Measurements from ENCODE around the gene ETV1.

ETV1 gene

DNA sequence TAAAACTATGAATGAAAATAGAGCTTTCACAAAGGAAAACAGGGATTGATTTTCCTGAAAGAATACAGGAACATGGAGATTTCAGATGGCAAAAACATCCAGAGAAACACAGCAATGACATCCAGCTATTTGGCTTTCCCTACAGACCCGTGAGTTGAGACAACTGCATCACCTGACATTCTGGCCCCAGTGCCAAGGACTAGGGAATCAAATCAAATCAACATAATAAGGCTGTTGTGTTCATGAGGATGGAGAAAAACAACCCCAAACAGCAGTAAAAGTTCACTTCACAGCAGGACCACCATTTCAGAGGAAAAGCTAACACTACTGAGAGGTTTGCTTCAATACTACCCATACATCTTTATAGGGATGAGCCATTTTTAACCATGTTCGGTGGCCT, 25.5 kb downstream of the ETV1 start:
- H3K27me3 ChIP-seq (ENCODE audit: control insufficient read depth in 2 of 2, insufficient read depth in 2 of 2, low read length in 2 of 2), result no peaks in the 10 kb centered on the region
- H3K9me3 ChIP-seq (ENCODE audit: control insufficient read depth in 2 of 2, low read length in 2 of 2), result no peaks in the 10 kb centered on the region
- H3K4me1 ChIP-seq (ENCODE audit: control insufficient read depth in 2 of 2, insufficient read depth in 2 of 2, low read length in 2 of 2), result no peaks in the 10 kb centered on the region

GRCh38 chr7:13955494-13955893, 34.0 kb downstream of the ETV1 start:
- no peak overlapping the region for H3K9ac ChIP-seq (ENCODE audit: low read depth in 1 of 2, low read length in 2 of 2)
- H3K4me3 ChIP-seq (ENCODE audit: low read length in 2 of 2), result no peak overlapping the region
- H3K4me1 ChIP-seq (ENCODE audit: control insufficient read depth in 2 of 2, insufficient read depth in 2 of 2, low read length in 2 of 2), result no peaks in the 10 kb centered on the region
- H3K27me3 ChIP-seq (ENCODE audit: control insufficient read depth in 2 of 2, insufficient read depth in 2 of 2, low read length in 2 of 2), result no peaks in the 10 kb centered on the region
- no peak overlapping the region for H3K27ac ChIP-seq (ENCODE audit: low read depth in 2 of 2, low read length in 2 of 2)
- no peaks in the 10 kb centered on the region for H3K36me3 ChIP-seq (ENCODE audit: control insufficient read depth in 2 of 2, insufficient read depth in 2 of 2, low read length in 2 of 2)
- no peaks in the 10 kb centered on the region for H3K9me3 ChIP-seq (ENCODE audit: control insufficient read depth in 2 of 2, low read length in 2 of 2)

More for the DNA sequence above, 25.5 kb downstream of the ETV1 start:
- Histone ChIP-seq H3K27ac (ENCODE audit: low read depth in 2 of 2, low read length in 2 of 2) (no peak overlapping the region), H3K4me3 (ENCODE audit: low read length in 2 of 2) (no peak overlapping the region), H3K9ac (ENCODE audit: low read depth in 1 of 2, low read length in 2 of 2) (no peak overlapping the region), H3K36me3 (ENCODE audit: control insufficient read depth in 2 of 2, insufficient read depth in 2 of 2, low read length in 2 of 2) (no peaks in the 10 kb centered on the region)

- Histone ChIP-seq H3K27me3 (ENCODE audit: control insufficient read depth in 2 of 2, insufficient read depth in 2 of 2, low read length in 2 of 2) (no peaks in the 10 kb centered on the region), H3K9me3 (ENCODE audit: control insufficient read depth in 2 of 2, low read length in 2 of 2) (no peaks in the 10 kb centered on the region), H3K9ac (ENCODE audit: low read depth in 1 of 2, low read length in 2 of 2) (no peak overlapping the region), H3K4me3 (ENCODE audit: low read length in 2 of 2) (no peak overlapping the region), H3K4me1 (ENCODE audit: control insufficient read depth in 2 of 2, insufficient read depth in 2 of 2, low read length in 2 of 2) (no peaks in the 10 kb centered on the region), H3K36me3 (ENCODE audit: control insufficient read depth in 2 of 2, insufficient read depth in 2 of 2, low read length in 2 of 2) (no peaks in the 10 kb centered on the region), H3K27ac (ENCODE audit: low read depth in 2 of 2, low read length in 2 of 2) (no peak overlapping the region)
Measured at GRCh38 chr7:13953368-13953767, 36.1 kb downstream of the ETV1 start.

DNA sequence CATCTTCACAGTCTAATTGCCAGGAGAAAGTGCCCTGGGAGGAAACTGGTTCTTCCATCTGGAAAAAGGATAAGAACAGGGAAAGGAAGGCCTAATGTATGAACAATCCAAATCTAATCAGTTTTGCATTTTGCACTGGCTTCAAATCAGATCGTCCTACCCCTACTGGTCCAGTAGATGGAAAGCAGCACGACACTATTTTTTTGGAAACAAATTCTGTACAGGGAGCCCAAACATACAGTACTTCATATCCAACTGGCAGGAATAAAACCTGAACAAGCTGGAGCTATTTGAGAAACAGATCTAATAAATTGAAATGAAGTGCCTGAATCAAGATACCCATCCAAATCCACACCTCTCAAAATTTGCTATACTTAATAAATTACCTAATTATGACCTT, 36.5 kb downstream of the ETV1 start:
- Histone ChIP-seq H3K4me3 (ENCODE audit: low read length in 2 of 2) (no peak overlapping the region), H3K4me1 (ENCODE audit: control insufficient read depth in 2 of 2, insufficient read depth in 2 of 2, low read length in 2 of 2) (no peaks in the 10 kb centered on the region), H3K27ac (ENCODE audit: low read depth in 2 of 2, low read length in 2 of 2) (no peak overlapping the region), H3K27me3 (ENCODE audit: control insufficient read depth in 2 of 2, insufficient read depth in 2 of 2, low read length in 2 of 2) (no peaks in the 10 kb centered on the region), H3K36me3 (ENCODE audit: control insufficient read depth in 2 of 2, insufficient read depth in 2 of 2, low read length in 2 of 2) (no peaks in the 10 kb centered on the region), H3K9ac (ENCODE audit: low read depth in 1 of 2, low read length in 2 of 2) (no peak overlapping the region), H3K9me3 (ENCODE audit: control insufficient read depth in 2 of 2, low read length in 2 of 2) (no peaks in the 10 kb centered on the region)

- no peak overlapping the region for H3K9ac ChIP-seq (ENCODE audit: low read depth in 1 of 2, low read length in 2 of 2)
- no peak overlapping the region for H3K4me3 ChIP-seq (ENCODE audit: low read length in 2 of 2)
- no peaks in the 10 kb centered on the region for H3K27me3 ChIP-seq (ENCODE audit: control insufficient read depth in 2 of 2, insufficient read depth in 2 of 2, low read length in 2 of 2)
- H3K4me1 ChIP-seq (ENCODE audit: control insufficient read depth in 2 of 2, insufficient read depth in 2 of 2, low read length in 2 of 2), result no peaks in the 10 kb centered on the region
- no peak overlapping the region for H3K27ac ChIP-seq (ENCODE audit: low read depth in 2 of 2, low read length in 2 of 2)
- H3K9me3 ChIP-seq (ENCODE audit: control insufficient read depth in 2 of 2, low read length in 2 of 2), result no peaks in the 10 kb centered on the region
- H3K36me3 ChIP-seq (ENCODE audit: control insufficient read depth in 2 of 2, insufficient read depth in 2 of 2, low read length in 2 of 2), result no peaks in the 10 kb centered on the region
Measured at GRCh38 chr7:13949939-13950338, 39.5 kb downstream of the ETV1 start.

GRCh38 chr7:13949445-13949844, 40.0 kb downstream of the ETV1 start:
- Histone ChIP-seq H3K9ac (ENCODE audit: low read depth in 1 of 2, low read length in 2 of 2) (no peak overlapping the region), H3K4me3 (ENCODE audit: low read length in 2 of 2) (no peak overlapping the region), H3K36me3 (ENCODE audit: control insufficient read depth in 2 of 2, insufficient read depth in 2 of 2, low read length in 2 of 2) (no peaks in the 10 kb centered on the region), H3K27ac (ENCODE audit: low read depth in 2 of 2, low read length in 2 of 2) (no peak overlapping the region), H3K27me3 (ENCODE audit: control insufficient read depth in 2 of 2, insufficient read depth in 2 of 2, low read length in 2 of 2) (no peaks in the 10 kb centered on the region), H3K9me3 (ENCODE audit: control insufficient read depth in 2 of 2, low read length in 2 of 2) (no peaks in the 10 kb centered on the region), H3K4me1 (ENCODE audit: control insufficient read depth in 2 of 2, insufficient read depth in 2 of 2, low read length in 2 of 2) (no peaks in the 10 kb centered on the region)

DNA sequence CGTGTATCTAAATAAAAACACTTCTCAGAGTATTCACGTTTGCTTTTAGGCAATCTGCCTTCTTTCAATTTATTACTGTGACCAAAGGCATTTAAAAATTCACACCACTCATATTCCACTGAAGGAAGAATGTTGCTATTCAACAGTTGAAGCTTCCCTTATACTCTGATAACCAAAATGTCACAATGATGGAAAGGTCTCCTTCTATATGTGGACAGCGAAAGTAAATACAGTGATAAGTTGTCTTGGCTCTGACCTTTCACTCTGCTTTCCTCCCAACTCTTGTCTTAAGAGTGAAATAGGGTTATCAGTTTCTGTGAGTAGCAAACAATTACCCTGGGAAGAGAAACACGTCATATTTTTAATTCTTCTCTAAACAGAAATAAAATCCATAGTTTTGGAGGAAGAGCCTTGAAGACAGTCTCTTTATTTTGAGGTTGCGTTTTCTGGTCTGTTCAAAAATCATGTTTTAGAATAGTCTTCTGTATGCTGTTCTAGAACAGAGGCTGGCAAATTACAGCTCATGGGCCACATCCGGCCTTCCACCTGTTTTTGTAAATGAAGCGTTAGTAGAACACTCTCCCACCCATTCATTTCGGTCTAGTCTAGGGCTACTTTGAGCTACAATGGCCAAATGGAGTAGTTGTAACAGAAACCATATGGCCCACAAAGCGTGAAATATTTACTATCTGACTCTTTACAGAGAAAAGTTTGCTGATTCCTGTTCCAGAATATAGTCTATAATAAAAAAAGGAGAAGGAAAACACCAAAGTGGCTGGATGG, 41.3 kb downstream of the ETV1 start:
- Histone ChIP-seq H3K4me1 (ENCODE audit: control insufficient read depth in 2 of 2, insufficient read depth in 2 of 2, low read length in 2 of 2) (no peaks in the 10 kb centered on the region), H3K9me3 (ENCODE audit: control insufficient read depth in 2 of 2, low read length in 2 of 2) (no peaks in the 10 kb centered on the region), H3K36me3 (ENCODE audit: control insufficient read depth in 2 of 2, insufficient read depth in 2 of 2, low read length in 2 of 2) (no peaks in the 10 kb centered on the region), H3K4me3 (ENCODE audit: low read length in 2 of 2) (no peak overlapping the region), H3K27ac (ENCODE audit: low read depth in 2 of 2, low read length in 2 of 2) (no peak overlapping the region), H3K27me3 (ENCODE audit: control insufficient read depth in 2 of 2, insufficient read depth in 2 of 2, low read length in 2 of 2) (no peaks in the 10 kb centered on the region), H3K9ac (ENCODE audit: low read depth in 1 of 2, low read length in 2 of 2) (no peak overlapping the region)

- Histone ChIP-seq H3K9me3 (ENCODE audit: control insufficient read depth in 2 of 2, low read length in 2 of 2) (no peaks in the 10 kb centered on the region), H3K36me3 (ENCODE audit: control insufficient read depth in 2 of 2, insufficient read depth in 2 of 2, low read length in 2 of 2) (no peaks in the 10 kb centered on the region), H3K9ac (ENCODE audit: low read depth in 1 of 2, low read length in 2 of 2) (no peak overlapping the region), H3K4me1 (ENCODE audit: control insufficient read depth in 2 of 2, insufficient read depth in 2 of 2, low read length in 2 of 2) (no peaks in the 10 kb centered on the region), H3K4me3 (ENCODE audit: low read length in 2 of 2) (no peak overlapping the region), H3K27me3 (ENCODE audit: control insufficient read depth in 2 of 2, insufficient read depth in 2 of 2, low read length in 2 of 2) (no peaks in the 10 kb centered on the region), H3K27ac (ENCODE audit: low read depth in 2 of 2, low read length in 2 of 2) (no peak overlapping the region)
Measured at GRCh38 chr7:13947535-13947934, 41.9 kb downstream of the ETV1 start.

- no peak overlapping the region for H3K4me3 ChIP-seq (ENCODE audit: low read length in 2 of 2)
- H3K4me1 ChIP-seq (ENCODE audit: control insufficient read depth in 2 of 2, insufficient read depth in 2 of 2, low read length in 2 of 2), result no peaks in the 10 kb centered on the region
- no peak overlapping the region for H3K9ac ChIP-seq (ENCODE audit: low read depth in 1 of 2, low read length in 2 of 2)
- no peaks in the 10 kb centered on the region for H3K36me3 ChIP-seq (ENCODE audit: control insufficient read depth in 2 of 2, insufficient read depth in 2 of 2, low read length in 2 of 2)
- no peaks in the 10 kb centered on the region for H3K27me3 ChIP-seq (ENCODE audit: control insufficient read depth in 2 of 2, insufficient read depth in 2 of 2, low read length in 2 of 2)
- H3K9me3 ChIP-seq (ENCODE audit: control insufficient read depth in 2 of 2, low read length in 2 of 2), result no peaks in the 10 kb centered on the region
- H3K27ac ChIP-seq (ENCODE audit: low read depth in 2 of 2, low read length in 2 of 2), result no peak overlapping the region
Measured at GRCh38 chr7:13946181-13946580, 43.3 kb downstream of the ETV1 start.

DNA sequence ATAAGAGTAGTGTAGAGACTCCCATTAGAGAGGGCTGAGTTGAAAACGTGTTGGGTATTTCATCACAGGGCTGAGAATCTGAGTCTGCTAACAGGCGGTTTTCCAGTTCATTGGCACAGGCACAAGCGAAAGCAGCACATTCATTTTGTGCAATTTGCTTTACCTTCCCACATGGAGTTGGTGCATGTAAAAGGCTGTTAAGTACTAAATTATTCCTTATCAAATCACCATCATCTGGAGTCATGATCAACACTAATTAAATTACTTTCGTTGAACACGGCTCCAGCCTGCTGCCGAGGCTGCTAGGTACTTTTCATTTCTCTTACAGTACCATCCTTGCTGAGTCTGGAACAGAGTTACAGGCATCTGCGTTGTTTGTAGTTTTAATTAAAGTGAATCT, 43.8 kb downstream of the ETV1 start:
- no peaks in the 10 kb centered on the region for H3K36me3 ChIP-seq (ENCODE audit: control insufficient read depth in 2 of 2, insufficient read depth in 2 of 2, low read length in 2 of 2)
- no peaks in the 10 kb centered on the region for H3K27me3 ChIP-seq (ENCODE audit: control insufficient read depth in 2 of 2, insufficient read depth in 2 of 2, low read length in 2 of 2)
- no peak overlapping the region for H3K9ac ChIP-seq (ENCODE audit: low read depth in 1 of 2, low read length in 2 of 2)
- no peak overlapping the region for H3K27ac ChIP-seq (ENCODE audit: low read depth in 2 of 2, low read length in 2 of 2)
- H3K4me1 ChIP-seq (ENCODE audit: control insufficient read depth in 2 of 2, insufficient read depth in 2 of 2, low read length in 2 of 2), result no peaks in the 10 kb centered on the region
- H3K4me3 ChIP-seq (ENCODE audit: low read length in 2 of 2), result no peak overlapping the region
- no peaks in the 10 kb centered on the region for H3K9me3 ChIP-seq (ENCODE audit: control insufficient read depth in 2 of 2, low read length in 2 of 2)

All from mucosa of rectum (tissue), 2 donors.